HG03460 (cell line): ENCODE results near the gene MAP7.

Source experiments
- ATAC-seq: cut with Tn5 transposase; IDR thresholded peaks from one replicate; pipeline ENCODE4 v1.9.1; 2021; ENCODE audit not compliant: unreplicated experiment

MAP7 gene

DNA sequence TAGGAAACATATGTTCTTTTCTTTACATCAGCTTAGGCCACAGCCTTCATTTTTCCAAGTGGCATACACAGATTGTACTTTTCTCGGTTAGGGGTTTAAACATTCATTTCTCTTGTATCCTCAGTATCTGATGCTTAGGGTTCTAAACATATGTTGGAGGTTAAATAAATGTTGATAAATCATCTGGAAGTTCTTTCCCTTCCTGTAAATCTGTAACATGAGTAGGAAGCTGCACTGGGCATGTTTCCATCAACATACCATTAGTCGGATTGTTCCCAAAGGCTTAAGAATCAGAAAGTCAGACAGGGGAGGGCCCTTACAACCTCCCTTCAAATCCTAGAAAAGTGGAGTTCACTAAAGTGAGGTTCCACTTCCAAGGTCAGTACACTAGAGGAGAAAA is 205.8 kb downstream of the MAP7 start:
- ATAC-seq = no peak

DNA sequence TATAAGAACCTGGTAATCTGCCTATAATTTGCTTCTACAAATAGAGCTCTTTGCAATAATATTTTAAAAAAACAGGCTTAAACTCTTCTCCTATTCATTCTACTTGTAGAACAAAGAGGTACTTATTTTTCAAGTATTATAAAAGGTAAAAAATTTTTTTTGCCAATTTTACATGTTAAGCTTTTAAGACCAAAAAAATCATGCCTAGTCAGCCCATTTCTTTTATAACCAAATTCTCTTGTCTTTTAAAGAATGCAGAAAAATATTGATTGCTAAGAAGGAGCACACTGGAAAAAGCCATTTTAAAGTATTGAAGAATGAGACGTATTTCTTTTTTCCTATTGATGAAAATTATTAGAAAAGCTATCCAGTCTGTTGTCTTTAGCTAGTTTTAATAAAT is 206.5 kb downstream of the MAP7 start:
- ATAC-seq = no peak

DNA sequence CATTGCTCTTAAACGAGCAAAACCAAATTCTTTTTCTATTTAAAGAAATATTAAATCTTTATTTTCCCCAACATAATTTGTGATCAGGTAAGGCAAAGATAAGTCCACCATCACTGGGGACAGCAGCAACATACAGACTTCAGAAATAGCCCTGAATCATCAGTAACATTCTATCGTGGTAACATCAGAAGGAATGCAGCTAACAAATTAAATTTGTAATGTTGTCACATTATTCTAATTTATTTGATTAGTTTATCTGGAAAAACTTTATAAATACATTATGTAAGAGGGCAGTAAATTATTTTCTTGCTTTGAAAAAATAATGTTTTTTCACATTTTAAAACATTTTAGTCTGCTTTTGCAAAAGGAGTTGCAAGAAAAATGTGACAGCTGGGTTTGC is 206.9 kb downstream of the MAP7 start:
- no peak for ATAC-seq

DNA sequence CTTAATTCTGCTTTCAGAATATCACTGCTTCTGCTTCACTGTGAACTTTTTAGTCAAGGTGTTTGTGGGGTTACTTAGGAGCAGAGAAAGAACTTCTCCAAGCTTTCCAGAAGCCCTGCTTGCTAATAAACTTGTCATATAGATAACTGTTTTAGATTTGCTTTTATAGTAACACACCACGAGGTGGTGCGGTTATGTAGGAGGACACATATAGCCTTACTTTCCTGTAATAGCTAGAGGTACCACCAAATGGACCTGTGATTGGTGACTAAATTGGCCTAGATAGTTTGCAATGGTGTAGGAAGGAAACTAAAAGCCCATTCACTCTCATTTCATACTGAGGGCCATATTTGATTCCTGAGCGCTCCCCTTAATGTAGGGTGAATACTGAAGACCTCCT is 208.3 kb downstream of the MAP7 start:
- ATAC-seq = no peak

DNA sequence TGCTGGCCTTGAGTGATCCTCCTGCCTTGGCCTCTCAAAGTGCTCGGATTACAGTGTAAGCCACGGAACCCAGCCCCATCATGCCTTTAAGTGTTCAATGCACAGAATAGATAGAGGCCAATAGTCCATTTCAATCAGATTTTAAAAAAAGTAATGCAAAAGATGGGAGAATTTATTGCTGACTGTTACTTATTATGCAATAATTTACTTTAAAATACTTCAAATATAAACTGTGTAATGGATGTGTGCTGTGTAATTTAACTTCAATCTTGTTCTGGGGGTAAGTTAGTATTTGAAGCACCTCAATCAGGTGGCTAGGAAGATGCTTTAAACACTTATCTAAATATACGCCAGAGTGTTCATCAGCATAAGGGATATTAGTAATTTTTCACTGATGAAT is 208.9 kb downstream of the MAP7 start:
- no peak for ATAC-seq

DNA sequence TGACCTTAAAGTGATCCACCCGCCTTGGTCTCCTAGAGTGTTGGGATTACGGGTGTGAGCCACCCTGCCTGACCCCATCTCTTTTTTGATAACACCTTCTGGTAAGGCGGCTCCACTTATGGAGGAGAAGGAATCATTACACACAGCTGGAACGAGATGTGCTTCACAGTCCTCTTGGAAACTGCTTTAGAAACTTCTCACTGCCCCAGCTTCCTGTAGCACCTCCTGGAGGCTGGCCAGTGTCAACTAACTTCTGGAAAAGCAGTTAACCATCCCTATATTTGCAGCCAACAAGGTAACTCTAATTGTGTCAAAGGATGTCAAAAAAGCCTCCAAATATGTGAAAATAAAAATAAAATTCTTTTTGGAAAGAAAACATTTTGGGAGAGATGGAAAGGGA is 211.7 kb downstream of the MAP7 start:
- no peak for ATAC-seq

DNA sequence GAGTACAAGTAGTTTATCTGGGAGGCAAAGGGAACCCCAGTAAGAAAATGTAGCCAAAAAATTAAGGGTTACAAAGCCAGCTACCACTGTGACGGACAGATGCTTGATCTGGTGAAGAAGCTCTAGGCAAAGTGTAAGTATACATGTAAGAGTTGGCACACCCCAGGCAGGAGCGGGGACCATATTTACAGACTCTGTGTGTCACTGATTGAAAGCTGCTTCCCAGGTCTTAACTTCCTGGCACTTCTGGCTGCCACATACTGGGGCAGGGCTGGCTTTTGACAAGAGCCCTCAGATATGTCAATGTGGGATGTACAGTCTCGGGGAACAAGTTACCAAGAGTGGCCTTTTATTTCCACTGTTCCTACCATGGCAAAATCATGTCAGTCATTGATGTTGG is 212.6 kb downstream of the MAP7 start:
- ATAC-seq = no peak

DNA sequence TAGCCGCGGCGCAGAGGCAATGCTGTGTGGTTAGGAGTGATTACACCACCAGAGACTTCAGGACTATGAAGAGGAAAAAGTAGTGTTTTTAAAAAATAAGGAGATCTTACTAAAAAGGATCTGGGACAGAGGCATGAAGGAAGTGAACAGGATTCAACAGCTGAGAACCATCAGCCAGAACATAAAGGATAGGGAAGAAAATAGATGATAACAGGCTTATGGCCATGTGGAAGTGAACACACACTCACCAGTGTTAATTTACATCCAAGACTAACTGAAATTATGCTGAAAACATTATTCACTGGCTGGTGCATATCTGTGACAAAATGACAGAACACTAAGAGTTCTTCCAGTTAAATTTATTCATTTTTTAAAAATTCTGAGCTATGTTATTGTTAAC is 213.1 kb downstream of the MAP7 start:
- ATAC-seq = no peak

DNA sequence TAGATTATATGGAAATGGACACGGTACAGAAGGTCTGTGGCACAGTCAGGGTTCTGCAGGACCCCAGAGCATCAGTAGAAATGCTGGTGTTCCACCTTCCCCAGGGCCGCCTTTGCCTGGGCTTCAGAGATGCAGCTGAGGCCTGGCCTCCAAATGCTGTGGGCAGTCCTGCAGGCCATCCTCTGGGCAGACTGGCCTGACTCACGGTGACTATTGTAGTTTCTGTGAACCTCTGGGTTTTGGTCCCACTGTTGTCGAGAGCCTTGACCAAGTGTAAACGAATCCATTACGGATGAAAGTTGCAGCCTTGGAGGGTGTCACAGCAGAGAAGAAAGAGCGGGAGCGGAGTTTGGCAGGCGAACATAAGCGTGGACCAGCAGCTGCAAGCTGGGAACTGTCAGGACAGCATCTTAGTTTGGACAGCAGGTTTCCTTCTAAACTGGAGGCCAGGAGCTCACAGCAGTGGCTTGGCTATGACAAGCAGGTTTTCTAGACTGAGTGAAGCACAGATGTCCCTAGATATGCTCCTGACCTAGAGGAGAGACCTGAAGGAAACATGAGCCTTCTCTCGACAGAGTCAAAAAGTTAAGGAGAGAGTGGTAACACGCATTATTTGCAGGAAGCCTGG is 214.4 kb downstream of the MAP7 start:
- ATAC-seq = no peak

DNA sequence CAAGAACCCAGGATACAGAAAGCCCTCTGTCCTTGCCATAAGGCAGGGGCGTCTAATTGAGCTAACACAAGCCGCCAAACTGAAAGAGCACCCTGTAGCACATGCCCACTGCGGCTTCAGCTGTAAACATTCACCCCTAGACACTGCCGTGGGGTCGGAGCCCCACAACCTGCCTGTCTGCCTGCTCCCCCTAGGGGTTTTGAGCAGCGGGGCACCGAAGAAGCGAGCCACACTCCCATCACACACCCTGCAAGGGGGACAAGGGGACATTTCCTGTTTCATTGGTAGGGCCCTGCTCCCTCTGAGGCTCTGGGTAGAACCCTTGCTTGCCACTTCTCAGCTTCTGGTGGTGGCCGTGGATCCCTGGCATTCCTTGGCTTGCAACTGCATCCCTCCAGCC is 215.4 kb downstream of the MAP7 start:
- no peak for ATAC-seq

DNA sequence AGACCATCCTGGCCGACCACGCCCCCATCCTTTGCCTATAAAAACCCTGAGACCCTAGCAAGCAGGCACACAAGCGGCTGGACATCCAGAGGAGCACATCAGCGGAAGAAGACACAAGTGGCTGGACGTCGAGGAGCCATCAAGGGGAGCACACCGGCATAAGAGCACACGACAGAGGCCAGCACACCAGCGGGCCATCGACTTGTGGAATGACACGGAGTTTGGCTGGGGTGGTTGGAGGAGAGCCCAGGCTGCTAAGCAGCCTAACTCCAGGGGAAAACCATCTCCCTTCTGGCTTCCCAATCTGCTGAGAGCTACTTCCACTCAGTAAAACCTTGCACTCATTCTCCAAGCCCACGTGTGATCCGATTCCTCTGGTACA is 215.8 kb downstream of the MAP7 start:
- no peak for ATAC-seq

DNA sequence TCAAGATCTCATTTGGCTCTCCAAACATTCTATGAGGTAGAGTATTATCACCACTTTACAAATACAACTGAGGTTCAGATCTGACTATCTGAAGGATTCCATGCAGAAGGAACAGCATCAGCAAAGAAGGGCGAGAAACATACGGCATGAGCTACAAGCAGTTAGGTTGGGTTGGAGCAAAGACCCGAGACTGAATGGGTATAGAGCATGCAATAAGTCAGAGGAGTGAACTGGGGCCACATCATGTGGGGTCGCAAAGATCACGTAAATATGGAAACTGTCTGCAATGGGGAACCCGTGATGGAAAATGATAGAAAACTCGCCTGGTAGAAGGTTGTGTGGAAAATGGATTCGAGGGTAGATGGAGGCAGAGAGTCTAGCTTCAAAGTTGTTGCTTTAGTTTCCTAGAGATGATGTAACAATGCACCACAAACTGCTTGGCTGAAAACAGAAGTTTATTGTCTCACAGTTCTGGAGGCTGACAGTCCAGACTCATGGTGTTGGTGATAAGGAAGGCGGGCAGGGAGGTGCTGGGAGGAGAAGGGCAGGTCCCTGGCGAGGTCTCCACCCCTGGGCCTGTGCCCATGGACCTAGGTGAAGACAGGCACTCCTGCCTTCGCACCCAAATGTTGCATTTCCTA is 216.3 kb downstream of the MAP7 start:
- no peak for ATAC-seq

DNA sequence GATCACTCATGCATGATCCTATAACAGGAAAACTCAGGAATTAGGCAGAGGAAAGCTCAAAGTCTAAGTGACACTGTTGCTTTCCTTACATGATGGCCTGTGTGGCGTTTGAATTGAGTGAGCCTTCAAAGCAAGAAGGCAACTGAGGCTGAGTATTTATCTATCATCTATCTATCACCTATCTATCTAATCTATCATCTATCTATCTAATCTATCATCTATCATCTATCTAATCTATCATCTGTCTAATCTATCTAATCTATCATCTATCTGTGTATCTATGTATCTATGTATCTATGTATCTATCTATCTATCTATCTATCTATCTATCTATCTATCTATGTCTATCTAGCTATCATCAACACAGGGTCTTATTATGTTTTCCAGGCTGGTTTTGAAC is 218.8 kb downstream of the MAP7 start:
- no peak for ATAC-seq

DNA sequence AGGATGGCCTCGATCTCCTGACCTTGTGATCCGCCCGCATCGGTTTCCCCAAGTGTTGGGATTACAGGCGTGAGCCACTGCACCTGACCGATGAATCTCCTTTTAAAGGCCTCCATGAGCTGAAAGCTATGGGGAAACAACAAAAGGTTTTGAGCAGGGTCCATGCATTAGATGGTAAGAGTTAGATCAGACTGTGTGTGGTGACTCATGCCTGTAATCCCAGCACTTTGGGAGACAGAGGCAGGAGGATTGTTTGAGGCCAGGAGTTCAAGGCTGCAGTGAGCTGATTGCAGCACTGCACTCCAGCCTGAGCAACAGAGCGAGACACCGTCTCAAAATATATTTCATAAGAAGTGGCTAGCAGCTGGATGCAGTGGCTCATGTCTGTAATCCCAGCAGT is 219.6 kb downstream of the MAP7 start:
- ATAC-seq = no peak

DNA sequence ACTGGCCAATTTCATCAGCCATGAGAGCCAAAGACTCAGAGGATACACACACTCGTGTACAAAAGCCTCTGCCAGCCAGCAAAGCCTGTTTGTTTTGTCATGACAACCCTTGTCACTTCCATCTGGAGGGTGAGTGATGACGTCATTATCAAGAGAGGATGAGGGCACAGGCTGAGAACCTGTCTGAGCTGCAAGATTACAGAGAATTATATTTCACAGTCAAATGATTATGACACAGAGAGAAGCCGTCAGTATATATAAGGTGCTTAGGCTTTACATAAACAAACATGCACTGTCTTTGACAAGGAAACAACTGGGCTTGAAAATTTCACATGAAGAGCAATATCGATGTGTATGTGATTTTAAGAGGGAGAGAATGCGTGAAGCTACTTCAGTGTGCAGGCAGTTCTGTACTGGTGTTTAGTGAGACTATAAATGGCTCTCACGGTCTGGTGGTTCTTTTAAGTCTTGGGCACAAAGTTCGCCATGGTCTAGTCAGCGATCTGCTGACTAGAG is 224.1 kb downstream of the MAP7 start:
- ATAC-seq = no peak

DNA sequence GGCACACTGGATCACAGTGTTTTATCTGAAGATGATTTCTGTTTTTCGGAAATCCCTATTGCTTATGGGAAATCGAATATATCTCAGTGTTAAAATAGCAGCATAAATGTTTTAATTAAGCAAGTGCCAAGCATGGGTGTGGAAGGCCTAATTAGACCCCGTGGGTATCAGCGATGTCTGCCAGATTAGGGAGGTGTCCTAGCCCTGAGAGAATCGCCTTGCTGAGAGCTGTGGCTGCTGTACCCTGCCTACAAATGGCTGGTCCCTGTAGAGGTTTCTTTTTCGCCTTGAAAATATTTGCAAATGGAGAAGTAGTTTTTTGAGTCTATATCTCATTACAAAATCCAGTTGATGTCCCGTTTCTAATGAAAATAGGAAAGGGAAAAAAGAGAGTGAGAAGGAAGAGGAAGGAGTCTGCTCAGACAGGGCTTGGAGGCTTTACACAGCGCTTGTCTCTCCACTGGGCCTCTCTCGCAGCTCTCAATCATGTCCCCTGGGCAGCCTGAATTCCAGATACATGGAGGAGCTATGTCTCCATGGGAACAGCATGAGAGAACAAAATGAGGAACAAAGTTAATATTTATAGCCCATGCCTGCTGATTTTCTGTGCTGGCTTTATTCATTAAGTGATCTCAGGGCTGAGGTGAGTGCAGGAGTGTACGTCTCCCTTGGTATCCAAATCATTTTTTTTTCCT is 225.4 kb downstream of the MAP7 start:
- no peak for ATAC-seq

DNA sequence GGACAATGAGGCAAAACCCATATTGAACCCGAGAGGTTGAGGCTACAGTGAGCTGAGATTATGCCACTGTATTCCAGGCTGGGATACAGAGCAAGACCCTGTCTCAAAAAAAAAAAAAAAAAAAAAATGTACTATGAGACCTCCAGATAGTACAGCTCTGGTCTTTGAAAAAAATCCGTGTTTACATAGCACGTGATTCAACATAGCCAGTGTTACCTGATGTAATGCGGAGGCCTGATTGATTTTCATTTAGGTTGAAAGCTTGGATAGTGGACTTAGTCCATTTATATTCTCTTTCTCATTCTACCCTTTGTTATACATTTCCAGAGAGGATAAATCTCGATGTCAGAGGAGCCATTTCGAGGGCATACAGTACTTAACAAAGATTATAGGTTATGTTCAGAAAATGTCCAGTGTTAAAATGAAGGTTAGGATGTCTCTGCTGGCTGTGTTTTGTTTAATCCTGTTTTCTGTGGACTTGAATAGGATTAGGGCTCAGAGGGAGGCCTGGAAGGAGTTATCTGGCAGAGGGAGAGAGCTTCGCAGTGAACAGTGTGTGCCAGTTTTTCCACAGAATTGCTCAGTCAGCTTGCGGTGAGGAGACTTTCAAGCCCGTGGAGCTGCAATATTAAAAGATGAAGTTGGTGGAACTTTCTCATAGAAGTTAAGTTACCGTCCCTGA is 226.7 kb downstream of the MAP7 start:
- no peak for ATAC-seq

DNA sequence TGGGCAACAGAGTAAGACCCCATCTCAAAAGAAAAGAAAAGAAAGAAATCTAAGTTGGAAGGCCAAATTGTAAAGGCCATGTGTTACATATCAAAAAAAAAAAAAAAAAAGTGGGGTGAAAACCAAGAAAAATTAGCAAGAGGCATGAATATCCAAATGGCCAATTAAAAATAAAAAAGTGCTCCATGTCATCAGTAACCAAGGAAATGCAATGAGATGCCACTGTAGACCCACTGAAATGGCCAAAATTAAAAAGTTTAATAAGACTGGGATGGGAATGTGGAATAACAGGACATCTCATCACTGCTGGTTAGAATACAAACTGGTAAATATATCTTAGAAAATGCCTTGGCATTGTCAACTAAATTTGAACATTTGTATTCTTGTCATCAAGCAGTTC is 230.5 kb downstream of the MAP7 start:
- no peak for ATAC-seq

DNA sequence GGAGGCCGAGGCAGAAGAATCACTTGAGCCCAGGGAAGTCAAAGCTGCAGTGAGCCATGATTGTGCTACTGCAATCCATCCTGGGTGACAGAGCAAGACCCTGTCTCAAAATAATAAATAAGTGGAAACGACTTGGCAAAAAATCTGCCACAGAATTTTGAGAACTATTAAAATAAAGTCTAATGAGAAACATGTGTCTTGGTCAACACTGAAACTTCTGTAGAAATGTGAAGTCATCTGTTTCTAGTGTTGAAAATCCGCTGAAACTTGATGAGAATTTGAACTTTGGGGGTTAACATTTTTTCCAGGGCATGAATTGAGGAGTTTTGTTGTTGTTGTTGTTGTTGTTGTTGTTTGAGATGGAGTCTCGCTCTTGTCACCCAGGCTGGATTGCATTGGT is 231.5 kb downstream of the MAP7 start:
- no peak for ATAC-seq

DNA sequence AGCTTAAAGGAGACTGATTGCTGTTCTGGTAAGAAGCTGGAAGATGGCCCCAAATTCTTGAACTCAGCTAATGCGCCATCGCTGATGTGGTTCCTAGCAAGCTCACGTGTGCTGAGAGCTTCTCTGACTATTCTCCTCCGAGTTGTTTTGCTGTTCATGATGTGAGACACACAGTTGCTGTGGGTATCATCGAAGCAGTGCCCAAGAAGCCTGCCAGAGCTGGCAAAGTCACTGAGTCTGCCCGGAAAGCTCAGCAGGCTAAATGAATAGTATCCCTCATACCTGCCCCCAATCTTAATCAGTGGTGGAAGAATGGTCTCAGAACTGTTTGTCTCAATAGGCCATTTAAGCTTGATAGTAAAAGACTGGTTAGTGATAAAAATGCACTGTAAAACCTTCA is 232.3 kb downstream of the MAP7 start:
- no peak for ATAC-seq

DNA sequence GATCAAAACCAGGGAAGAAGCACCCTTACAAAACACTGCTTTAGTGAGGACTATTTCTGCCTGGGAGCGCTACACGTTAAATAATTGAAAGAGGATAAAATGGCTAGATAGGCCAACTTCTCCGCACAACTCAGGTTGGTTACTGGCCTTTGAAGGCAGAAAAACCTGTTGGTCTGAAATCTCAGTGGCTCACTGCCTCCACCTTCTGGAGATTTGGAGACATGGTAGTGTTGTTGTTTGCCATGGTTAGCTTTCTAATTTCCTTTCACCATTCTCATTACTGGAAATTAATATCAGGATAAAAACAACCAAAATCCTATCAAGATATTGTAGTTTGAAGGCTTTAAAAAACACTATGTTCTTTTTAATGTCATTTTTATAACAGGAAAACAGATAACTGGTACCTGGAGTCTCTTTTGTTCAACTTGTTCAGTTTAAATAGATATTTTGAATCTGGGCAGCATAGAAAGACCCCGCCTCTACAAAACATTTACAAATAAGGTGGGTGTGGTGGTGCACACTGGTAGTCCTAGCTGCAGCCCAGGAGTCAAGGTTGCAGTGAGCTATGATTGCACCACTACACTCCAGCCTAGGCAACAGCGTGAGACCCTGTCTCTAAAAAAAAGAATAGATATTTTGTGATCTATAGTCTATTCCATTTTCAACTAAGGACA is 233.1 kb downstream of the MAP7 start:
- ATAC-seq = no peak
